Trophoblast cell (in vitro differentiated cells and primary cell): ENCODE data around the gene SVBP.
"Not testable (repeated sequence)": the region's sequence is repeated elsewhere in the genome, so short reads cannot be mapped to it uniquely, and the experiment has no call there.

Source experiments
- DNase-seq, 2 donors: peaks; one replicate each; pipeline ENCODE4 v3.0.0-alpha.2; 2016
- H2AFZ ChIP-seq: 2 replicates; pipeline ENCODE4 v1.6.1; 2013; ENCODE audit warnings: low read length, moderate library complexity, mild to moderate bottlenecking; ENCODE audit not compliant: insufficient read depth, poor library complexity
- H2AK5ac ChIP-seq: 2 replicates; pipeline ENCODE4 v1.6.1; 2013; ENCODE audit warnings: mild to moderate bottlenecking, low read length
- H2BK120ac ChIP-seq: 2 replicates; pipeline ENCODE4 v1.6.1; 2013; ENCODE audit warnings: low read length, mild to moderate bottlenecking, moderate library complexity; ENCODE audit not compliant: insufficient read depth, poor library complexity
- H2BK12ac ChIP-seq: 2 replicates; pipeline ENCODE4 v1.6.1; 2013; ENCODE audit warnings: mild to moderate bottlenecking, low read length, moderate library complexity
- H2BK5ac ChIP-seq: 2 replicates; pipeline ENCODE4 v1.6.1; 2013; ENCODE audit warnings: low read length, low read depth, moderate library complexity, mild to moderate bottlenecking; ENCODE audit not compliant: poor library complexity
- H3K14ac ChIP-seq: 2 replicates; pipeline ENCODE4 v1.6.1; 2013; ENCODE audit warnings: mild to moderate bottlenecking, low read length
- H3K18ac ChIP-seq: 2 replicates; pipeline ENCODE4 v1.6.1; 2013; ENCODE audit warnings: mild to moderate bottlenecking, low read length
- H3K23ac ChIP-seq: 2 replicates; pipeline ENCODE4 v1.6.1; 2013; ENCODE audit warnings: low read length
- H3K27ac ChIP-seq: 2 replicates; pipeline ENCODE4 v1.5.1; 2013; ENCODE audit warnings: low read depth, mild to moderate bottlenecking, inconsistent platforms, low read length, moderate library complexity
- H3K27me3 ChIP-seq: 2 replicates; pipeline ENCODE4 v1.6.1; 2013; ENCODE audit warnings: inconsistent platforms, mild to moderate bottlenecking, low read length, moderate library complexity; ENCODE audit not compliant: insufficient read depth
- H3K36me3 ChIP-seq, 2 experiments: 1 replicate in 1 of 2; 2 replicates in 1 of 2; pipeline ENCODE4 v1.6.1; 2013; ENCODE audit warnings: low read length in 2 of 2, mild to moderate bottlenecking in 2 of 2, moderate library complexity in 1 of 2; ENCODE audit not compliant: insufficient read depth in 2 of 2, control insufficient read depth in 1 of 2
- H3K4ac ChIP-seq: 2 replicates; pipeline ENCODE4 v1.6.1; 2013; ENCODE audit warnings: low read depth, mild to moderate bottlenecking, low read length, moderate library complexity
- H3K4me1 ChIP-seq, 2 experiments: 1 replicate in 1 of 2; 2 replicates in 1 of 2; pipeline ENCODE4 v1.6.1; 2013; ENCODE audit warnings: low read length in 2 of 2, mild to moderate bottlenecking in 2 of 2, moderate library complexity in 1 of 2; ENCODE audit not compliant: insufficient read depth in 2 of 2, control insufficient read depth in 1 of 2
- H3K4me2 ChIP-seq: 2 replicates; pipeline ENCODE4 v1.6.1; 2013; ENCODE audit warnings: inconsistent platforms, mild to moderate bottlenecking, low read length, moderate library complexity
- H3K4me3 ChIP-seq: 2 replicates; pipeline ENCODE4 v1.5.1; 2013; ENCODE audit warnings: mild to moderate bottlenecking, low read depth, low read length, inconsistent platforms
- H3K79me1 ChIP-seq: one replicate; pipeline ENCODE4 v1.6.1; 2013; ENCODE audit warnings: low read length
- H3K79me2 ChIP-seq: 2 replicates; pipeline ENCODE4 v1.6.1; 2013; ENCODE audit warnings: low read length, mild to moderate bottlenecking; ENCODE audit not compliant: control insufficient read depth, insufficient read depth, poor library complexity
- H3K9ac ChIP-seq: 2 replicates; pipeline ENCODE4 v1.6.1; 2013; ENCODE audit warnings: mild to moderate bottlenecking, low read length
- H3K9me3 ChIP-seq: 2 replicates; pipeline ENCODE4 v1.6.1; 2013; ENCODE audit warnings: low read depth, mild to moderate bottlenecking, control low read depth, inconsistent platforms, low read length; ENCODE audit not compliant: insufficient read depth
- H4K12ac ChIP-seq: 2 replicates; pipeline ENCODE4 v1.6.1; 2013; ENCODE audit warnings: low read depth, mild to moderate bottlenecking, low read length, moderate library complexity
- H4K8ac ChIP-seq: 2 replicates; pipeline ENCODE4 v1.6.1; 2013; ENCODE audit warnings: low read depth, mild to moderate bottlenecking, low read length, moderate library complexity
- H4K91ac ChIP-seq: one replicate; pipeline ENCODE4 v1.6.1; 2013; ENCODE audit warnings: low read depth, mild to moderate bottlenecking, low read length, moderate library complexity
- WGBS: extraction: QIAGEN DNeasy Blood & Tissue Kit; methylation state at CpG from one replicate; pipeline ENCODE4 v1.1.7; 2013; ENCODE audit warnings: missing lambda C conversion rate; ENCODE audit not compliant: insufficient read length, insufficient coverage; ENCODE audit errors: extremely low coverage; 5-methylcytosine and 5-hydroxymethylcytosine counted together

The SVBP gene

DNA sequence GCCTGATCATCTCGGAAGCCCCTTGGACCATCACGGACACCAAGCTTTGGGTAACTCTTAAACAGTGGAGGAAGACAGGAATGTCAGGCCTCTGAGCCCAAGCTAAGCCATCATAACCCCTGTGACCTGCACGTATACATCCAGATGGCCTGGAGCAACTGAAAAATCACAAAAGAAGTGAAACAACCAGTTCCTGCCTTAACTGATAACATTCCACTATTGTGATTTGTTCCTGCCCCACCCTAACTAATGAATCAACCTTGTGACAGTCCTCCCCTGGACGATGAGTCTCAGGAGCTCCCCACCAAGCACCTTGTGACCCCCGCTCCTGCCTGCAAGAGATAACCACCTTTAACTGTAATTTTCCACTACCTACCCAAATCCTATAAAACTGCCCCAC, 42.2 kb upstream of the SVBP start:
- no CpG with 5 or more reads among the region's 5 CpGs for WGBS

DNA sequence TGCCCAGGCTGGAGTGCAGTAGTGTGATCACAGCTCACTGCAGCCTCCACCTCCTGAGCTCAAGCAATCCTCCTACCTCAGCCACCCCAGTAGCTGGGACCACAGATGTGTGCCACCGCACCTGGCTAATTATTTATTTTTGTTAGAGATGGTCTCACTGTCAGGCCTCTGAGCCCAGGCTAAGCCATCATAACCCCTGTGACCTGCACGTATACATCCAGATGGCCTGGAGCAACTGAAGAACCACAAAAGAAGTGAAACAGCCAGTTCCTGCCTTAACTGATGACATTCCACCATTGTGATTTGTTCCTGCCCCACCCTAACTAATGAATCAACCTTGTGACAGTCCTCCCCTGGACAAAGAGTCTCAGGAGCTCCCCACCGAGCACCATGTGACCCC, 39.4 kb upstream of the SVBP start:
- not testable (repeated sequence) for DNase-seq, H2BK5ac ChIP-seq, H3K23ac ChIP-seq, H3K4me1 ChIP-seq, H3K4me3 ChIP-seq, H4K12ac ChIP-seq, H2AFZ ChIP-seq, H3K9ac ChIP-seq, H3K27me3 ChIP-seq, H3K18ac ChIP-seq, H4K8ac ChIP-seq, H2BK120ac ChIP-seq, H3K4me2 ChIP-seq, H2BK12ac ChIP-seq, H4K91ac ChIP-seq, H3K79me1 ChIP-seq, H3K36me3 ChIP-seq, H3K14ac ChIP-seq, H2AK5ac ChIP-seq, H3K4ac ChIP-seq, H3K27ac ChIP-seq, H3K79me2 ChIP-seq
- H3K9me3 ChIP-seq: peaks cover 15% of the 10 kb centered on the region
- WGBS: no CpG with 5 or more reads among the region's 3 CpGs

More for the DNA sequence above, 42.2 kb upstream of the SVBP start:
- H3K4me2 ChIP-seq, H3K4me1 ChIP-seq, H3K4me3 ChIP-seq, H3K9ac ChIP-seq, H2AK5ac ChIP-seq, H3K23ac ChIP-seq, H3K36me3 ChIP-seq, H2BK120ac ChIP-seq, H2BK12ac ChIP-seq, H2BK5ac ChIP-seq, H2AFZ ChIP-seq, H3K27me3 ChIP-seq, H4K12ac ChIP-seq, H3K27ac ChIP-seq, H4K8ac ChIP-seq, H3K14ac ChIP-seq, H3K79me1 ChIP-seq, H3K4ac ChIP-seq, H3K79me2 ChIP-seq, H3K18ac ChIP-seq: not testable (repeated sequence)
- peak; percentile 35 to 84 for DNase-seq
- Histone ChIP-seq H4K91ac (peak overlapping the region; percentile 28), H3K9me3 (peaks cover 14% of the 10 kb centered on the region)

DNA sequence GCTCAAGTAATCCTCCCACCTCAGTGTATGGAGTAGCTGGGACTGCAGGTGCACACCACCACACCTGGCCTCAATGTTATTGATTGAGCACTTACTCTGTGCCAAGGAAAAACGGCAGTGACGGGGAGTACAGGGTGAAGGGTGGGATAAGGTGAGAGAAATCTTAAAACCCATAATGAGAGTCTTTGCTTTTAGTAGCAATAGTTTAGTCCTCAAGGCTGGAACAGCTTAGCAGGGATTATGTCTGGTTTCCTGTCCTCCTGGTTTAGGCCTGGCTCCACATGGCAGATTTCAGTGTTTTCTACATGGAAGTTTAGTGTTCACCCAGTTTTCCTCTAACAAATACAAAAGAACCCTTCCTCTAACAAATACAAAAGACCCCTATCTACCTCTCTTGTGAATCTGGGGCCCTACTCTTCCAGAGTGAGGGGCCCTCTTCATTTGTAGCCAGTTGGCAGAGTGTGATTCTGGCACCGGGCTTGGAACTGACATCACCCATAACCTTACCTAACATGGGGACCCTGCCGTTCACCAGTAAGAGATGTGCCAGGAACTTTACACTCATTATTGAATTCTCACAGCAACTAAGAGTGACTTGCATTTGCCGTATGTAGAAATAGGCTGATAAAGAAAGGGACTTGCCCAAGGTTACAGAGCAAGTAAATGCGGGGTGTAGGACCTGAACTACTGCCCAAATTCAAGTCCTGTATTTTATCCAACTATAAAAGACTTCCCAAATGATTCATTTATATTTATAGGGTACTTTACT, 36.1 kb upstream of the SVBP start:
- Histone ChIP-seq H3K36me3 (peaks cover 9 to 19% of the 10 kb centered on the region in 2 experiments), H2AK5ac (no peak overlapping the region), H3K4ac (no peak overlapping the region), H3K27ac (no peak overlapping the region), H3K4me3 (no peak overlapping the region), H3K79me1 (no peaks in the 10 kb centered on the region), H2BK120ac (no peak overlapping the region), H4K12ac (no peak overlapping the region), H4K91ac (no peak overlapping the region), H3K4me1 (no peaks in the 10 kb centered on the region), H2AFZ (no peak overlapping the region), H3K23ac (no peak overlapping the region), H3K9me3 (peaks cover 11% of the 10 kb centered on the region), H3K4me2 (no peak overlapping the region), H3K9ac (no peak overlapping the region), H4K8ac (no peak overlapping the region), H2BK12ac (no peak overlapping the region), H3K79me2 (no peaks in the 10 kb centered on the region), H3K14ac (no peak overlapping the region), H2BK5ac (no peak overlapping the region), H3K18ac (no peak overlapping the region), H3K27me3 (no peaks in the 10 kb centered on the region)
- no peak for DNase-seq
- no CpG with 5 or more reads among the region's 6 CpGs for WGBS

DNA sequence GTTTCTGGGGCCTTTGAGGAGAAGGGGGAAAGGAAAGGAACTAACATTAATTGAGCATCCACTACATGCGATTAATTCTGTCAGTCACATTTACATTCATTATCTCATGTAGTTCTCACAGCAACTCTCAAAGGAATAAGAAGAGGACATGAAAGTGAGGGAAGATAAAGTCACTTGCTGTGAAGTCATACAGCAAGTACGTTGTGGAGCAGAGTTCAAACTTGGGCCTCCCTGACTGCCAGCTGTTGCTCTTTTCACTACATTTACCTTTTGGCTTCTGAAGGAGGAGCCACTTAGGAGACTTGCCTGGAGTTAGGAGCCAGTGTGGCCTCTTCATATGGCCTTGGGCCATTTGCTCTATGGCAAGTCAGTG, 35.4 kb upstream of the SVBP start:
- H3K23ac ChIP-seq: no peak overlapping the region
- peaks cover 9 to 19% of the 10 kb centered on the region in 2 experiments for H3K36me3 ChIP-seq
- no peak overlapping the region for H3K9ac ChIP-seq
- H3K79me2 ChIP-seq: no peaks in the 10 kb centered on the region
- no peak overlapping the region for H2AFZ ChIP-seq
- no peak overlapping the region for H4K91ac ChIP-seq
- no peak overlapping the region for H4K12ac ChIP-seq
- DNase-seq: peak; percentile 35 to 67
- H3K4me1 ChIP-seq: no peaks in the 10 kb centered on the region
- H4K8ac ChIP-seq: no peak overlapping the region
- no peak overlapping the region for H2BK120ac ChIP-seq
- H3K14ac ChIP-seq: no peak overlapping the region
- H2BK5ac ChIP-seq: no peak overlapping the region
- H3K27me3 ChIP-seq: no peaks in the 10 kb centered on the region
- no peak overlapping the region for H3K4me3 ChIP-seq
- peaks cover 9% of the 10 kb centered on the region for H3K9me3 ChIP-seq
- H3K4ac ChIP-seq: no peak overlapping the region
- WGBS: no CpG with 5 or more reads among the region's 2 CpGs
- no peak overlapping the region for H2AK5ac ChIP-seq
- H3K18ac ChIP-seq: no peak overlapping the region
- no peak overlapping the region for H3K4me2 ChIP-seq
- no peak overlapping the region for H2BK12ac ChIP-seq
- no peak overlapping the region for H3K27ac ChIP-seq
- no peaks in the 10 kb centered on the region for H3K79me1 ChIP-seq
